HL-60 (cell line): ENCODE results near the gene HIPK2.

ENCODE experiments used
- DNase-seq, 2 experiments: peaks; one replicate each; pipeline ENCODE4 v3.0.0-alpha.2; 2010 to 2020; ENCODE audit warnings: low read depth in 1 of 2, low spot score in 1 of 2
- H3K27ac ChIP-seq: fragments of 250-450 bp; sonication (Bioruptor Pico); replicated peaks from 2 replicates; pipeline ENCODE4 v1.5.1; 2020; ENCODE audit warnings: mild to moderate bottlenecking, moderate library complexity
- H3K27me3 ChIP-seq: fragments of 250-450 bp; sonication (Bioruptor Pico); 2 replicates; pipeline ENCODE4 v1.5.1; 2021; ENCODE audit warnings: mild to moderate bottlenecking, moderate library complexity; ENCODE audit not compliant: insufficient read depth, poor library complexity, severe bottlenecking
- H3K4me3 ChIP-seq: replicated peaks from 2 replicates; pipeline ENCODE4 v1.5.1; 2011; ENCODE audit warnings: mild to moderate bottlenecking, control low read depth, low read length; ENCODE audit not compliant: insufficient read depth
- GABPA ChIP-seq: IDR thresholded peaks from 2 replicates; pipeline ENCODE4 v1.6.1; 2012; ENCODE audit warnings: low read depth
- POLR2AphosphoS5 ChIP-seq: IDR thresholded peaks from 2 replicates; pipeline ENCODE4 v1.6.1; 2012; ENCODE audit warnings: low read depth
- REST ChIP-seq: IDR thresholded peaks from 2 replicates; pipeline ENCODE4 v1.6.1; 2012; ENCODE audit warnings: low read depth; ENCODE audit not compliant: insufficient replicate concordance
- SPI1 ChIP-seq: IDR thresholded peaks from 2 replicates; pipeline ENCODE4 v1.6.1; 2012; ENCODE audit warnings: low read depth, mild to moderate bottlenecking, borderline replicate concordance
- TF ChIP-seq, protein P1 (sequence below): IDR thresholded peaks from one replicate; pipeline ENCODE4 v1.5.1; 2011; ENCODE audit warnings: low read length, control low read depth, inconsistent platforms; ENCODE audit not compliant: insufficient read depth

Gene HIPK2

DNA sequence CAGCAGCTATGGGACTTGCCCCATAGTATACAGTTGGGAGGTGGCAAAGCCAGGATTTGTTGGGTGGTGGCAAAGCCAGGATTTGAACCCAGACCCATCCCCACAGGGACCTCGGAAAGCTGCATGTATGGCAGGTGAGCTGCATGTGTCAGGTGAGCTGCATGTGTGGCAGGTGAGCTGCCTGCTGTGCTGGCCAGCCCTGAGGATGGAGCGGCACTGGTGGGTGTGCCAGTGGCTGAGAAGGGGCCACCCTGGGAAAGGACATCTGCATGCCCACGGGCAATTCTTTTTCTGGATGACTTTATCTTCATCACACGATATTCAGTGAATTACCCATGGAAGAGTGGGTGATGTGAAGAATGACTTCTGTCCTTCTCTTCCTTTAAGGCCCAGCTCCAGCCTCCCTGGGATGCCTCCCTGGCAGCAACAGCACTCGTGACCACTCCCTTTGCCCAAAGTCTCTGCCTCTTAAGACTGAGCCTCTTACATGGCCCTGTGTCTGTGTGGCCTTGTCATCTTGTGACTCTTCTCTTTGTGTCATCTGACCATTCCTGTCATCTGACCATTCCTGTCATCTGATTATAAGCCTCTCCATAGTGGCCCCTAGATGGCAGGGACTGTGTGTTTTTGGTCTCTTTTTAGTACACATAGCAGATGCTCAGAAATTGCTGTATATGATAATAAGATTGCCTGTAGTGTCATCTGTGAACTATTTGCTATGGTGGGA is 229.3 kb downstream of the HIPK2 start:
- Histone ChIP-seq H3K4me3 (no peak overlapping the region), H3K27ac (no peak overlapping the region), H3K27me3 (no peaks in the 10 kb centered on the region)
- TF ChIP-seq, protein P1, sequence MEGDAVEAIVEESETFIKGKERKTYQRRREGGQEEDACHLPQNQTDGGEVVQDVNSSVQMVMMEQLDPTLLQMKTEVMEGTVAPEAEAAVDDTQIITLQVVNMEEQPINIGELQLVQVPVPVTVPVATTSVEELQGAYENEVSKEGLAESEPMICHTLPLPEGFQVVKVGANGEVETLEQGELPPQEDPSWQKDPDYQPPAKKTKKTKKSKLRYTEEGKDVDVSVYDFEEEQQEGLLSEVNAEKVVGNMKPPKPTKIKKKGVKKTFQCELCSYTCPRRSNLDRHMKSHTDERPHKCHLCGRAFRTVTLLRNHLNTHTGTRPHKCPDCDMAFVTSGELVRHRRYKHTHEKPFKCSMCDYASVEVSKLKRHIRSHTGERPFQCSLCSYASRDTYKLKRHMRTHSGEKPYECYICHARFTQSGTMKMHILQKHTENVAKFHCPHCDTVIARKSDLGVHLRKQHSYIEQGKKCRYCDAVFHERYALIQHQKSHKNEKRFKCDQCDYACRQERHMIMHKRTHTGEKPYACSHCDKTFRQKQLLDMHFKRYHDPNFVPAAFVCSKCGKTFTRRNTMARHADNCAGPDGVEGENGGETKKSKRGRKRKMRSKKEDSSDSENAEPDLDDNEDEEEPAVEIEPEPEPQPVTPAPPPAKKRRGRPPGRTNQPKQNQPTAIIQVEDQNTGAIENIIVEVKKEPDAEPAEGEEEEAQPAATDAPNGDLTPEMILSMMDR: no peak
- TF ChIP-seq SPI1: no peak
- no peak for TF ChIP-seq POLR2AphosphoS5
- TF ChIP-seq REST: no peak
- no peak for TF ChIP-seq GABPA
- DNase-seq: no peak

DNA sequence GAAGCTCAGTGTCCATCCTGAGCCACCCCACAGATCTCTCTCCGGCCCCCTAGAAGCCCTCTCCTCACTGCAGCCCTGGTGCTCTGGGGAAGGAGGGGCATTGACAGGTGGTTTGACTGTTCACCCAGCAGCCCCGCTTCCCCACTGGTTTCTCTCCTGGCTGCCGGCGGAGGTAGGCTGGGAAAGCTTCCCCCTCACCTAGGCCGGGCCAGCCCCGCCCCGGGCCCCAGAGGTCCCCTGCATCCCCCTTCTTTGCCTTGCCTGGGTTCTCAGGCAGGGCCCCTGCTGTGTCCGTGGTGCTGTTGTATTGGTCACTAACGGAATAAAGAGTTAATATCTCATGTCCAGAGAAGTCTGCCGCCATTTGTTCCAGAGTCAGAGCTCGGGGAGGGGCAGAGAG is 233.2 kb downstream of the HIPK2 start:
- no peak overlapping the region for H3K27ac ChIP-seq
- no peak overlapping the region for H3K4me3 ChIP-seq
- DNase-seq: no peak
- H3K27me3 ChIP-seq: no peaks in the 10 kb centered on the region
- no peak for TF ChIP-seq GABPA
- no peak for TF ChIP-seq REST
- no peak for TF ChIP-seq POLR2AphosphoS5
- TF ChIP-seq, protein P1: no peak
- TF ChIP-seq SPI1: no peak

GRCh38 chr7:139543801-139544603 is 233.8 kb downstream of the HIPK2 start:
- H3K27ac ChIP-seq: no peak overlapping the region
- H3K4me3 ChIP-seq: no peak overlapping the region
- no peak for DNase-seq
- TF ChIP-seq, protein P1: no peak
- no peak for TF ChIP-seq REST
- TF ChIP-seq SPI1: peak; percentile 88
- no peaks in the 10 kb centered on the region for H3K27me3 ChIP-seq
